RWPE1 (cell line): Measurements from ENCODE around the gene SALL4.

Experiments
- CTCF ChIA-PET: fragments of 350-600 bp; sonication (Branson Sonifier 250); formaldehyde crosslinking; extraction: SDS; loops from one replicate; lab custom pipeline; 2021; lab: Yijun Ruan, JAX
- POLR2A ChIA-PET: fragments of 400-600 bp; formaldehyde crosslinking; extraction: SDS; loops from one replicate; lab custom pipeline; 2020; ENCODE audit warnings: antibody characterized with exemption; ENCODE audit not compliant: low non-redundant PET; lab: Yijun Ruan, JAX
- DNase-seq: peaks from one replicate; pipeline ENCODE4 v3.0.0; 2012; ENCODE audit warnings: low spot score
- H3K27ac ChIP-seq: fragments of 450-650 bp; 2 replicates; pipeline ENCODE4 v1.5.1; 2017
- CTCF ChIP-seq: fragments of 450-650 bp; conservative IDR thresholded peaks from 2 replicates; pipeline ENCODE4 v1.5.1; 2017; ENCODE audit warnings: low read depth, mild to moderate bottlenecking

The SALL4 gene

GRCh38 chr20:51799401-51799860, 2.9 kb downstream of the SALL4 start:
- POLR2A ChIA-PET: interaction anchor here (0.7 kb wide), 1 partner anchor 306 kb away, joined by 4 read pairs; no protein-coding TSS in a partner anchor
- CTCF ChIA-PET: interaction anchor here (0.6 to 2.1 kb wide), 29 partner anchors 8 to 841 kb away, joined by 3 to 20 read pairs (median 5); partner anchors contain the start of genes DPM1 and MOCS3
- no peak overlapping the region for H3K27ac ChIP-seq
- no peak for DNase-seq
- no peak for TF ChIP-seq CTCF

GRCh38 chr20:51797357-51798025, 4.8 kb downstream of the SALL4 start:
- POLR2A ChIA-PET: no interaction called here
- no peak for TF ChIP-seq CTCF
- no peak for DNase-seq
- CTCF ChIA-PET: interaction anchor here (0.6 to 0.8 kb wide), 4 partner anchors 98 to 1196 kb away, joined by 3 to 4 read pairs (median 4); no protein-coding TSS in a partner anchor
- no peak overlapping the region for H3K27ac ChIP-seq

- no peak for DNase-seq
- no peak for TF ChIP-seq CTCF
- POLR2A ChIA-PET: no interaction called here
- H3K27ac ChIP-seq: no peak overlapping the region
- CTCF ChIA-PET: no interaction called here
These were observed 6.0 kb downstream of the SALL4 start for GRCh38 chr20:51796340-51796739.

- no peak for TF ChIP-seq CTCF
- POLR2A ChIA-PET: no interaction called here
- CTCF ChIA-PET: interaction anchor here (0.5 to 1.1 kb wide), 4 partner anchors 13 to 80 kb away, joined by 3 read pairs; no protein-coding TSS in a partner anchor
- DNase-seq: no peak
- no peak overlapping the region for H3K27ac ChIP-seq
These were observed 9.4 kb downstream of the SALL4 start for GRCh38 chr20:51792960-51793359.

- ChIA-PET POLR2A (no interaction called here), CTCF (interaction anchor here (0.9 to 1.9 kb wide), 3 partner anchors 9 to 91 kb away, joined by 3 to 11 read pairs (median 3); no protein-coding TSS in a partner anchor)
- no peak overlapping the region for H3K27ac ChIP-seq
- no peak for DNase-seq
- no peak for TF ChIP-seq CTCF
These were observed 10.7 kb downstream of the SALL4 start for GRCh38 chr20:51791626-51792025.

GRCh38 chr20:51790256-51790655, 12.1 kb downstream of the SALL4 start:
- no peak overlapping the region for H3K27ac ChIP-seq
- ChIA-PET CTCF (interaction anchor here (1.0 kb wide), 2 partner anchors 9 to 49 kb away, joined by 3 read pairs; no protein-coding TSS in a partner anchor), POLR2A (no interaction called here)
- no peak for DNase-seq
- no peak for TF ChIP-seq CTCF
